Myocyte (in vitro differentiated cells): ENCODE results near the gene OTOP2. TPM values are rescaled to one million over a fixed set of nuclear protein-coding genes. Genes with fewer than 3 reads are reported as not detected.
"Not testable (repeated sequence)": the region's sequence is repeated elsewhere in the genome, so short reads cannot be mapped to it uniquely, and the experiment has no call there.

ENCODE experiments used
- DNase-seq: peaks from one replicate; pipeline ENCODE4 v3.0.0-alpha.2; 2012; ENCODE audit warnings: low read depth
- total RNA-seq: library from RNA; depleted of rRNA; stranded (reverse); fragments of >200 nt; gene quantifications from 2 replicates; pipeline ENCODE4 v1.2.3, GENCODE V29; 2014

The OTOP2 gene
- total RNA-seq, 1 donor from 2014 or later = not detected

- DNase-seq = no peak
These were observed 47.2 kb downstream of the OTOP2 start for GRCh38 chr17:74971069-74971841.

GRCh38 chr17:74971842-74972106, 47.7 kb downstream of the OTOP2 start:
- DNase-seq = no peak

- DNase-seq = no peak
These were observed 48.3 kb downstream of the OTOP2 start, which contains the start of gene HID1 for GRCh38 chr17:74972107-74972972. HID1 (minus strand) TSS chr17:74972759; CDS start chr17:74972656, 103 bp downstream.

GRCh38 chr17:74972973-74973328, 48.9 kb downstream of the OTOP2 start:
- no peak for DNase-seq

GRCh38 chr17:74975943-74976342, 51.9 kb downstream of the OTOP2 start:
- no peak for DNase-seq

- peak; percentile 37 for DNase-seq
These were observed 53.7 kb downstream of the OTOP2 start for GRCh38 chr17:74977802-74978201.

GRCh38 chr17:74978240-74978639, 54.2 kb downstream of the OTOP2 start:
- peak; percentile 91 for DNase-seq

- no peak for DNase-seq
These were observed 55.5 kb downstream of the OTOP2 start for GRCh38 chr17:74979408-74980146.

- no peak for DNase-seq
These were observed 57.4 kb downstream of the OTOP2 start for GRCh38 chr17:74981318-74981978.

GRCh38 chr17:74981979-74982662, 58.0 kb downstream of the OTOP2 start:
- DNase-seq = peak; percentile 75

- DNase-seq = not testable (repeated sequence)
These were observed 58.7 kb downstream of the OTOP2 start for GRCh38 chr17:74982663-74983313.

Other genes with a start within 250 kb of the OTOP2 start
- gene CD300LF, start 211.3 kb upstream of the OTOP2 start, total RNA-seq = 0.26 TPM in 1 of 2 replicates, not detected in the other
- gene RAB37, start 187.0 kb upstream of the OTOP2 start, total RNA-seq = 0.57 TPM in 1 of 2 replicates, not detected in the other
- gene NHERF1, start 175.6 kb upstream of the OTOP2 start, total RNA-seq = 54.0 and 63.8 TPM in 2 replicates
- gene NAT9, start 147.9 kb upstream of the OTOP2 start, total RNA-seq = 47.7 and 50.4 TPM in 2 replicates
- 0.05 TPM in 1 of 2 replicates, not detected in the other for gene GRIN2C, start 64.4 kb upstream of the OTOP2 start, total RNA-seq
- 7.9 and 11.7 TPM in 2 replicates for gene FDXR, start 51.3 kb upstream of the OTOP2 start, total RNA-seq
- not detected in 2 replicates for gene FADS6, start 30.6 kb upstream of the OTOP2 start, total RNA-seq
- gene USH1G, start 1.0 kb upstream of the OTOP2 start, total RNA-seq = not detected in 2 replicates
- not detected in 2 replicates for gene OTOP3, start 11.6 kb downstream of the OTOP2 start, total RNA-seq
- gene HID1, start 48.5 kb downstream of the OTOP2 start, total RNA-seq = 0.83 and 3.0 TPM in 2 replicates
- gene CDR2L, start 63.4 kb downstream of the OTOP2 start, total RNA-seq = 22.5 and 23.6 TPM in 2 replicates
- 34.8 and 39.9 TPM in 2 replicates for gene MRPL58, start 88.4 kb downstream of the OTOP2 start, total RNA-seq
- 278 and 305 TPM in 2 replicates for gene ATP5PD, start 122.7 kb downstream of the OTOP2 start, total RNA-seq
- gene KCTD2, start 123.0 kb downstream of the OTOP2 start, total RNA-seq = 18.4 and 20.6 TPM in 2 replicates
- 0.88 and 1.6 TPM in 2 replicates for gene SLC16A5, start 163.7 kb downstream of the OTOP2 start, total RNA-seq
- 3.6 and 4.4 TPM in 2 replicates for gene ARMC7, start 185.7 kb downstream of the OTOP2 start, total RNA-seq
- 64.4 and 70.8 TPM in 2 replicates for gene NT5C, start 207.5 kb downstream of the OTOP2 start, total RNA-seq
- gene JPT1, start 230.2 kb downstream of the OTOP2 start, total RNA-seq = 469 and 635 TPM in 2 replicates